ENCODE measurements around the gene SCAF1. TPM values are rescaled to one million over a fixed set of nuclear protein-coding genes. Genes with fewer than 3 reads are reported as not detected.

The SCAF1 gene
- total RNA-seq, 1 experiment from 2014 or later: 103 TPM

GRCh38 chr19:49654581-49654980 lies 12.6 kb downstream of the SCAF1 start:
- DNase-seq (ENCODE audit: low spot score): no peak

More at GRCh38 chr19:49654581-49654980, 12.6 kb downstream of the SCAF1 start:
- TF ChIP-seq FOXK1 (CRISPR knock-in tag; IDR thresholded peaks at IDR 0.05): no peak
- no peak for TF ChIP-seq TEAD4 (CRISPR knock-in tag; IDR thresholded peaks at IDR 0.05)
- no peak for TF ChIP-seq NR1H2 (CRISPR knock-in tag; IDR thresholded peaks at IDR 0.05)
- TF ChIP-seq NFE2L1 (CRISPR knock-in tag; IDR thresholded peaks at IDR 0.05): no peak
- TF ChIP-seq ZNF396 (CRISPR knock-in tag; IDR thresholded peaks at IDR 0.05; ENCODE audit: borderline replicate concordance): no peak
- no peak for TF ChIP-seq USF2 (CRISPR knock-in tag; IDR thresholded peaks at IDR 0.05)
- TF ChIP-seq, protein P1, sequence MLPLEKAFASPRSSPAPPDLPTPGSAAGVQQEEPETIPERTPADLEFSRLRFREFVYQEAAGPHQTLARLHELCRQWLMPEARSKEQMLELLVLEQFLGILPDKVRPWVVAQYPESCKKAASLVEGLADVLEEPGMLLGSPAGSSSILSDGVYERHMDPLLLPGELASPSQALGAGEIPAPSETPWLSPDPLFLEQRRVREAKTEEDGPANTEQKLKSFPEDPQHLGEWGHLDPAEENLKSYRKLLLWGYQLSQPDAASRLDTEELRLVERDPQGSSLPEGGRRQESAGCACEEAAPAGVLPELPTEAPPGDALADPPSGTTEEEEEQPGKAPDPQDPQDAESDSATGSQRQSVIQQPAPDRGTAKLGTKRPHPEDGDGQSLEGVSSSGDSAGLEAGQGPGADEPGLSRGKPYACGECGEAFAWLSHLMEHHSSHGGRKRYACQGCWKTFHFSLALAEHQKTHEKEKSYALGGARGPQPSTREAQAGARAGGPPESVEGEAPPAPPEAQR (CRISPR knock-in tag; IDR thresholded peaks at IDR 0.05): no peak
- TF ChIP-seq NFATC4 (CRISPR knock-in tag; IDR thresholded peaks at IDR 0.05): no peak
- TF ChIP-seq, protein P2, sequence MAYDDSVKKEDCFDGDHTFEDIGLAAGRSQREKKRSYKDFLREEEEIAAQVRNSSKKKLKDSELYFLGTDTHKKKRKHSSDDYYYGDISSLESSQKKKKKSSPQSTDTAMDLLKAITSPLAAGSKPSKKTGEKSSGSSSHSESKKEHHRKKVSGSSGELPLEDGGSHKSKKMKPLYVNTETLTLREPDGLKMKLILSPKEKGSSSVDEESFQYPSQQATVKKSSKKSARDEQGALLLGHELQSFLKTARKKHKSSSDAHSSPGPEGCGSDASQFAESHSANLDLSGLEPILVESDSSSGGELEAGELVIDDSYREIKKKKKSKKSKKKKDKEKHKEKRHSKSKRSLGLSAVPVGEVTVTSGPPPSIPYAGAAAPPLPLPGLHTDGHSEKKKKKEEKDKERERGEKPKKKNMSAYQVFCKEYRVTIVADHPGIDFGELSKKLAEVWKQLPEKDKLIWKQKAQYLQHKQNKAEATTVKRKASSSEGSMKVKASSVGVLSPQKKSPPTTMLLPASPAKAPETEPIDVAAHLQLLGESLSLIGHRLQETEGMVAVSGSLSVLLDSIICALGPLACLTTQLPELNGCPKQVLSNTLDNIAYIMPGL (CRISPR knock-in tag; IDR thresholded peaks at IDR 0.05): no peak
- TF ChIP-seq ZNF425 (CRISPR knock-in tag; conservative IDR thresholded peaks at IDR 0.05): no peak
- no peak for TF ChIP-seq HMGA2 (CRISPR knock-in tag; IDR thresholded peaks at IDR 0.05)
- TF ChIP-seq MLX (CRISPR knock-in tag; IDR thresholded peaks at IDR 0.05): no peak
- no peak for TF ChIP-seq MXD4 (CRISPR knock-in tag; IDR thresholded peaks at IDR 0.05; ENCODE audit: borderline replicate concordance)
- TF ChIP-seq ZNF263 (CRISPR knock-in tag; IDR thresholded peaks at IDR 0.05; ENCODE audit: low read depth): no peak
- no peak for TF ChIP-seq OVOL2 (CRISPR knock-in tag; IDR thresholded peaks at IDR 0.05; ENCODE audit: borderline replicate concordance)
- TF ChIP-seq, protein P3, sequence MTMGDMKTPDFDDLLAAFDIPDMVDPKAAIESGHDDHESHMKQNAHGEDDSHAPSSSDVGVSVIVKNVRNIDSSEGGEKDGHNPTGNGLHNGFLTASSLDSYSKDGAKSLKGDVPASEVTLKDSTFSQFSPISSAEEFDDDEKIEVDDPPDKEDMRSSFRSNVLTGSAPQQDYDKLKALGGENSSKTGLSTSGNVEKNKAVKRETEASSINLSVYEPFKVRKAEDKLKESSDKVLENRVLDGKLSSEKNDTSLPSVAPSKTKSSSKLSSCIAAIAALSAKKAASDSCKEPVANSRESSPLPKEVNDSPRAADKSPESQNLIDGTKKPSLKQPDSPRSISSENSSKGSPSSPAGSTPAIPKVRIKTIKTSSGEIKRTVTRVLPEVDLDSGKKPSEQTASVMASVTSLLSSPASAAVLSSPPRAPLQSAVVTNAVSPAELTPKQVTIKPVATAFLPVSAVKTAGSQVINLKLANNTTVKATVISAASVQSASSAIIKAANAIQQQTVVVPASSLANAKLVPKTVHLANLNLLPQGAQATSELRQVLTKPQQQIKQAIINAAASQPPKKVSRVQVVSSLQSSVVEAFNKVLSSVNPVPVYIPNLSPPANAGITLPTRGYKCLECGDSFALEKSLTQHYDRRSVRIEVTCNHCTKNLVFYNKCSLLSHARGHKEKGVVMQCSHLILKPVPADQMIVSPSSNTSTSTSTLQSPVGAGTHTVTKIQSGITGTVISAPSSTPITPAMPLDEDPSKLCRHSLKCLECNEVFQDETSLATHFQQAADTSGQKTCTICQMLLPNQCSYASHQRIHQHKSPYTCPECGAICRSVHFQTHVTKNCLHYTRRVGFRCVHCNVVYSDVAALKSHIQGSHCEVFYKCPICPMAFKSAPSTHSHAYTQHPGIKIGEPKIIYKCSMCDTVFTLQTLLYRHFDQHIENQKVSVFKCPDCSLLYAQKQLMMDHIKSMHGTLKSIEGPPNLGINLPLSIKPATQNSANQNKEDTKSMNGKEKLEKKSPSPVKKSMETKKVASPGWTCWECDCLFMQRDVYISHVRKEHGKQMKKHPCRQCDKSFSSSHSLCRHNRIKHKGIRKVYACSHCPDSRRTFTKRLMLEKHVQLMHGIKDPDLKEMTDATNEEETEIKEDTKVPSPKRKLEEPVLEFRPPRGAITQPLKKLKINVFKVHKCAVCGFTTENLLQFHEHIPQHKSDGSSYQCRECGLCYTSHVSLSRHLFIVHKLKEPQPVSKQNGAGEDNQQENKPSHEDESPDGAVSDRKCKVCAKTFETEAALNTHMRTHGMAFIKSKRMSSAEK (CRISPR knock-in tag; IDR thresholded peaks at IDR 0.05; ENCODE audit: borderline replicate concordance): no peak
- TF ChIP-seq USF1 (CRISPR knock-in tag; IDR thresholded peaks at IDR 0.05): no peak
- Mint-ChIP-seq H3K36me3 (peaks cover 51% of the 10 kb centered on the region), H3K4me1 (peaks cover 10% of the 10 kb centered on the region), H3K4me3 (no peak overlapping the region), H3K27ac (no peak overlapping the region), H3K27me3 (ENCODE audit: low read depth) (no peaks in the 10 kb centered on the region), H3K9me3 (no peaks in the 10 kb centered on the region)
- ATAC-seq: no peak
- POLR2A ChIA-PET: no interaction called here
- CTCF ChIA-PET: interaction anchor here (1.2 to 1.9 kb wide), 3 partner anchors 15 to 35 kb away, joined by 3 to 5 read pairs (median 4); partner anchors contain the start of gene RRAS
